ENCODE results near the gene IYD. TPM values are rescaled to one million over a fixed set of nuclear protein-coding genes. Genes with fewer than 3 reads are reported as not detected.

Gene IYD
- total and polyA plus RNA-seq, 9 of the 15 experiments (the other 6 are each of a cell fraction or from before 2014, with no cell fraction given) = not detected

GRCh38 chr6:150410399-150410798 lies 41.6 kb downstream of the IYD start:
- ChIA-PET CTCF (ENCODE audit: low intra/inter-chr PET ratio) (no interaction called here), POLR2A (interaction anchor here (1.2 to 1.5 kb wide), 2 partner anchors 17 to 391 kb away, joined by 3 to 5 read pairs; no protein-coding TSS in a partner anchor)
- H3K27ac ChIP-seq (ENCODE audit: extremely low read depth, low read depth, low read length) = no peak overlapping the region
- BruUV-seq (replicated peaks) = no TSS peak
- no peak overlapping the region for H3K9ac ChIP-seq (ENCODE audit: insufficient read depth in 1 of 2, low read depth in 2 of 2, low read length in 2 of 2)
- no peak for FAIRE-seq
- H3K9me3 ChIP-seq (replicated peaks; ENCODE audit: control insufficient read depth, insufficient read depth, low read depth, low read length) = no peaks in the 10 kb centered on the region
- no peak for ATAC-seq
- no peaks in the 10 kb centered on the region for H3K4me1 ChIP-seq (replicated peaks in 1 of 2; ENCODE audit: control insufficient read depth in 2 of 2, insufficient read depth in 2 of 2, low read length in 2 of 2)
- no peaks in the 10 kb centered on the region for H4K20me1 ChIP-seq (replicated peaks; ENCODE audit: control insufficient read depth, insufficient read depth, low read length)
- intact Hi-C loops (cut with micrococcal nuclease) (no loop called here), in situ Hi-C loops (cut with MboI) (no loop called here)
- no peaks in the 10 kb centered on the region for H3K79me2 ChIP-seq (ENCODE audit: control insufficient read depth, insufficient read depth, low read length)
- no peak overlapping the region for H2AFZ ChIP-seq (ENCODE audit: low read depth, low read length)
- 0% methylated on average over 4 of the region's 4 CpGs for WGBS (ENCODE audit: insufficient coverage, low coverage, missing lambda C conversion rate)
- H3K27me3 ChIP-seq (ENCODE audit: control insufficient read depth in 2 of 2, insufficient read depth in 2 of 2, low read length in 2 of 2) = peaks cover 18 to 23% of the 10 kb centered on the region in 2 experiments; a peak in 4 of 5 replicates
- H3K4me2 ChIP-seq (ENCODE audit: insufficient read depth, low read length) = no peak overlapping the region
- H3K36me3 ChIP-seq (ENCODE audit: control insufficient read depth, insufficient read depth, low read length) = no peaks in the 10 kb centered on the region
- no peaks in the 10 kb centered on the region for H3K9me1 ChIP-seq (ENCODE audit: control insufficient read depth, insufficient read depth, low read length)
- no peak for DNase-seq (ENCODE audit: extremely low read depth in 1 of 4, low spot score in 3 of 4)
- no peak overlapping the region for H3K4me3 ChIP-seq
- TF ChIP-seq ZNF699 (CRISPR knock-in tag; IDR thresholded peaks at IDR 0.05; ENCODE audit: insufficient replicate concordance) (no peak), ZBTB12 (CRISPR knock-in tag; IDR thresholded peaks at IDR 0.05) (no peak), NBN (IDR thresholded peaks at IDR 0.05; ENCODE audit: low read depth) (no peak), ZMIZ1 (IDR thresholded peaks at IDR 0.05; ENCODE audit: low read depth in 2 of 2, low read length in 2 of 2) (no peak), EGR1 (conservative IDR thresholded peaks at IDR 0.05) (no peak), ZNF436 (CRISPR knock-in tag; IDR thresholded peaks at IDR 0.05) (no peak), NR1H2 (CRISPR knock-in tag; IDR thresholded peaks at IDR 0.05) (no peak), SMARCE1 (IDR thresholded peaks at IDR 0.05) (no peak), CHAMP1 (IDR thresholded peaks at IDR 0.05) (no peak), ZNF449 (CRISPR knock-in tag; IDR thresholded peaks at IDR 0.05) (no peak), ZNF778 (CRISPR knock-in tag; IDR thresholded peaks at IDR 0.05) (no peak), ZHX1 (conservative IDR thresholded peaks at IDR 0.05; ENCODE audit: low read length) (no peak)

Data from K562 (cell line).